ENCODE results near the gene CALM1.
A peak's percentile ranks its signal among the peaks of the same experiment; 100 is the strongest.

CALM1 gene

DNA sequence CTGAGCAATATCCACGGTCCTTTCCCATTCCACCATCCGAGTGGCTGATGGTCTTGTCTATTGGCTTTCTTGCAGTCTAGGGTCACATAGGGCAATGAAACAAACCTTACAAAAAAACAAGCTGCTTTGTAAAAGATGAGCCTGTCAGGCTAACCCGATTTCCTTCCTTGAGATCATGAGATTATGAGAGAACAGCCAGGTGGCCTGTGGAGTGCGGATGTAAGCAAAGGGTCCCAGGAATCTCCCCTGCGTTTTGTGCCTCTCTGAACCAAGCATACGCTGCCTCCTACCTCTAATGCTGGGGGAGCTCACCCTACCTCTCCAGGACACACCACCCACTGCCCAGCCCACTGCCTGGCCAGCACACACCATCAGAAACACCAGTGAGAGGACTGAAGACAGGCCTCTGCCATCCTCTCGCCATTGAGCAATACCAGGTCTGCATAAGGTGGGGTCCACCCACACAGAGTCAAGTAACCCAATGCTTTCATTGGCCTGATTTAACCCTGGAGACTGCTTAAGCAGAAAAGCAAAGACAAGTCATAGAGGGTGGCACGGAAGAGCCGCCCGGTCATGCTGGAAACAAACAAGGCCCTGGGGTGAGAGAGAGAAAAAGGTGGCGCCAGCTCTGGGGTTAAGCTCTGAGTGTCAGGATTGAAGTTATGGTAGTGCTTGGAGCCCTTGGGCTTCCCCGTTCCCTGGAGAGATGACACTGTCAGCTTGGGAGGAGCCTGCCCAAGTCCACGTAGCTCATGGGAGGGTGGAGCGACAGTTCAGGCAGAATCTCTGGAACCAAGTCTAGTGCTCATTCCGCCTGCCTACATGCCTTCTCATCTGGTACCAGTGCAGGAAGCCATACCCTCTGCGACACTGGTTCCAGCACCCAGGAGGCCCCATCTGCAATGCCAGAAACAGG lies 46.6 kb downstream of the CALM1 start:
- DNase-seq (ENCODE audit: low spot score), result no peak

DNA sequence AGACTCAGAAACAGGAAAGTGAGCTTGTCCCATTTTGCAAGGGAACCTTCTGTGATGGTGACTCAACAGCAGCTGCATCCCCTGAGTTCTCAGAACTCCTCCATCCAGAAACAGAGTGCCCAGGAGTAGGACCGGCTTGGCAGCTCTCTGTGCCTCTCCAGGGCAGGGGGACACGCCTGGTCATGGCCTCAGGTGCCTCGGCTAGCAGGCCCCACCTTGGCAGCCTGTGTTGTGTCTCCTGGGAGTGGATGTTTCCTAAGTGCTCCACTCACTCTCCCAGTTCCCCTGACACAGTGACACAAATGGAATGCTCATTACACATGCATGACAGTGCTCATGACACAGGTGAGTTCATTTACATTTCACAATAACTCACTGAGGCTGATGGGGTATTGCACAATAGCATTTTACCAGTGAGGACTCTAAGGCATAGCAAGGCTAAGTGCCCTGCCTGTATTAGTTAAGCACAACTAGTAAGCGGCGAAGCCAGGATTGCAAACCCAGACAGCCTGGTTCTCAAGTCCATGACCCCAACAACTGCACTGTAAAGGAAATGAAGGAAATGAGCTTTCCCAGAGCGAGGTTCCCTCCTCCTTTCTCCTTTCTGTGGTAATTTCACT lies 47.4 kb downstream of the CALM1 start:
- peak; percentile 32 for DNase-seq (ENCODE audit: low spot score)

DNA sequence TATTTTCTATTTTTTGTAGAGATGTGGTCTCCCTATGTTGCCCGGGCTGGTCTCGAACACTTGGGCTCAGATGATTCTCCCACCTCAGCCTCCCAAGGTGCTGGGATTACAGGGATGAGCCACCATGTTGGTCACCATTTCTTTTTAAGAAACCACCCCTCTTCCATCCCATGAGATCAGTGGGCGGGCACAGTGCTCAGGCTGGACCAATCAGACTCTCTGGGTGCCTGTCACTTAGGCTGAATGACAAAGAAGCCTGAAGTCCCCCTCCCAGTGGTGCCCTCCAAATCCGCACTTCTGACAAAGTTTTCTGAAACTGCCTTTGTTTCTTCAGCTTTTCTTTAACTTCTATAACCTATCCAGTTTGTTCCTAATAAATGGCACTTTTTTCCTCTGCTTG lies 48.2 kb downstream of the CALM1 start:
- DNase-seq (ENCODE audit: low spot score), result no peak

DNA sequence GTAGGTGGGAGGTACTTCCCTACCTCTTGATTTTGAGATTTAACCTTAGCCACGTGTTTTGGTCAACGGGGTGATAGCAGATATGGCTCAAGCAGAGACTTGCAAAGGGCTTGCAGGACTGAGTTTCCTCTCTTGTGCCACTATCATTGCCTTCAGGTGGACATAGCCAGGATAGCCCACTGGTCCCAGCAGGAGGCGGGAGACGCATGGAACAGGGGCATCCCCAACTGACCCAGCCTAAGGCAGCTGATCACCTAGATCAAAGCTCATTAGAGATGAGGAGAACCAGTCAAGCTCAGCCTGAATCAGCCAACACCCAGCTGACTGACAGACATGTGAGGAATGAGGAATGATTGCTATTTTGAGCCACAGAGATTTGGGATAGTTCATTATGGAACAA lies 49.6 kb downstream of the CALM1 start:
- no peak for DNase-seq (ENCODE audit: low spot score)

DNA sequence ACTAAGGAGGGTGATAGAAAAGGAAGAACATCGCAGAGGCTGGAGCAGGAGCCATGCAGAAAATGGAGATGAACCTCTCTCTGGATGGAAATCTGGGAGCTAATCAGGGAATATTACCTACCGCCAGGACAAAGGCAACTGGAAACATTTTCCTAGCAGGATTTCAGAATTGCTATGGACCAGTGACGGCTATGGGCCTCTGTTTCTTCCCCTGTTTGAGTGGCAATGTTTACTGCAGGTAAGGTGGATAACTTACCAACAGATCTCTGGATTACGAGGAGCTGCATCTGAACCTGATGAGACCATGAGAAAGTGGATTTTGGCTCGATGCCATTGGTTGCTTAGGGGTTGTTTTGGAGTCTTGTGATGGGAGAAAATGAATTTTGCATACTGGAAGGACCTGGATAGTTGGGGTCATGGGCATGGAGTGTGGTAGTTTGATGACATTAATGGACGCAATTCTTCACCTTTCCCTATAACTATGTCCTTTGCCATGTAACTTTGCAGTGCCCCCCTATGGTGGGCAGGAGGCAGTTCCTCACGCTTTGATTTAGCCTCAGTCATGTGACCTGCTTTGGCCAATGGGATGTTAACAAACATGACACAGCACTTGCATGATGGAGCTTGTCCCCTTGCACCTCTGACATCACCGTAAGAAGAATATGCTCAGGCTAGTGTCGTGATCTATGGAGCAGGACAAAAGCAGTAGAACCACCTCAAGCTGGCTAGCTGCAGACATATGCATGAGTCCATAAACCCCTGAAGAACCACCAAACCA lies 51.1 kb downstream of the CALM1 start:
- DNase-seq (ENCODE audit: low spot score), result no peak

DNA sequence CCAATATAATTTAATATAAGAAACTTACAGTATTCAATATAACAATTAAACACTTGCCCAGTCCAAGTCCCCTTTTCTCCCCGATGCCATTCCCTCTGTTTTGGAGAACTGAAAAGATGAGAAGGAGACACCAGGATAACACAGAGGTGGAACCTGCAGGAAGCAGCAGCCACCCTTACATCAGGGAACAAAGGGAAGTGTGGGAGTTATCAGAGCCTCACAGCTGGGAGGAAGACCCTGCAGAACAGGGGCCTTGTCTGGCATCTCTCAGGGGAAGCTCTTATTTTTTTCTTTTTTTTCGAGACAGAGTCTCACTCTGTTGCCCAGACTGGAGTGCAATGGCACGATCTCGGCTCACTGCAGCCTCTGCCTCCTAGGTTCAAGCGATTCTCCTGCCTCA lies 52.6 kb downstream of the CALM1 start:
- DNase-seq (ENCODE audit: low spot score), result no peak

DNA sequence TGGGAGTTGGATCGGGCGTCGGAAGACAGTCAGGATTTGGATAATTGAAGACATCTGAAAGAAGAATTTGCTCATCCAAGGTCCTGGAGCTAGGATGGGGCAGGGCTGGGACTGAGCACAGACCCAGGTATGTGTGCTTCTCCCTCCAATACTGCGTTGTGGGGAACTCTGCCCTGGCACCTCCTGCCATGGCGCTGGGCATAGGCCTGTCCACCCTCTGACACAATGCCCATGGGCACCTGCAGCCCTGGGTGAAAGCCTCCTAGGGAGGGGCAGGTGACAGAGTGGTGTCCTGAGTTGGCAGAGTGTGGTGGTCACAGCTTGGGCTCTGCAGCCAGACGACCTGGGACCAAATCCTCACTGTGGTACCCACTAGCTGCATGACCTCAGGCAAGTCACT lies 53.3 kb downstream of the CALM1 start:
- no peak for DNase-seq (ENCODE audit: low spot score)

DNA sequence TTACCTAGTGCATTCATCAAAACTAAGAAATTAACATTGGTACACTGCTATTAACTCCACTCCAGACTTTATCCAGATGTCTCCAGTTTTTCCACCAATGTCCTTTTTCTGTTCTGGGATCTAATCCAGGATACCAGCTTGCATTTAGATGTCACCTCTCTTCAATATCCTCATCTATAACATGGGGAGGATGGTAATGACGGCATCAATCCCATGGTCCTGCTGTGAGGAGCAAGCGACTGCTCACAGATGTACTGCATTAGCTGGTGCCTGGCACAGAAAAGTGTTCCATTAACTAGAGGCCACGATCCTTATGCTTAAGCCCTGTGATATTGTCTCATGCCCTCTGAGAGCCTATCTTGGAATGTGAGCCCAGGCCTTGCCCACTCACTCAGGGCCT lies 53.8 kb downstream of the CALM1 start:
- no peak for DNase-seq (ENCODE audit: low spot score)

DNA sequence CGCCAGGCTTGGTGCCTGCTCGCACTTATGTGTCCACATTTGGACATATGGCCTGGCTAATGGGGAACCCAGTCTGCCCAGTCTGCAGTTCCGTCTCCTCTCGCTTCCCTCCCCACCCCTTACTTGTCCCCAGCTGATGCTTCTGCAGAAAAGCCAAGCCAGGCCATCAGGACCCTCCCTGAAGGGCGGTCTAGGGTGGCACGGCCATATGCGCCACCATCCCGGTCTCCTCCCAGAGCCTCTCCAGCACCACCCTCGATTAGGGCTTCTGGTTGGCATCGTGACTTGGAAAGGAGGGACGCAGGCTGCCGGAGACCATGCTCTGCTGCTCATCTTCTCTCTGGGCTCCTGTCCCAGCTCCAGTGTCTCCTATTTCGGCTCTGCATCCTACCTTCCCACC lies 54.6 kb downstream of the CALM1 start:
- DNase-seq (ENCODE audit: low spot score), result no peak

DNA sequence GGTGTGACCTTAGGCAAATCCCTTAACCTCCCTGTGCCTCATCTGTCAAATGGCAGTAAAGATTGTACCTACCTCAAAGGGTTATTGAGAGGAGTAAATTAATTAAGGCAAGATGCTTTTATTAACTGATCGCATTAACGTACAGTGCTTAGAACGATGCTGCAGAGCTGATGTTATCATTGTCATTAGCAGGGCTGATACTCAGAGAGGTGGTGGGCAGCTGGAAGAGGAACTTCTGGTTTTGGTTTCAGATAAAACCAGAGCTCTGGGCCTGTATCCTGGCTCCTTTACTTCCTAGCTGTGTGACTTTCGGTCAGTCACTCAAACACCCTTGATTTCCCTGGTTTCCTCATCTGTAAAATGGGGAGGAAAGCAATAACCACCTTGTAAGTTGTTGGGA lies 55.1 kb downstream of the CALM1 start:
- no peak for DNase-seq (ENCODE audit: low spot score)

DNA sequence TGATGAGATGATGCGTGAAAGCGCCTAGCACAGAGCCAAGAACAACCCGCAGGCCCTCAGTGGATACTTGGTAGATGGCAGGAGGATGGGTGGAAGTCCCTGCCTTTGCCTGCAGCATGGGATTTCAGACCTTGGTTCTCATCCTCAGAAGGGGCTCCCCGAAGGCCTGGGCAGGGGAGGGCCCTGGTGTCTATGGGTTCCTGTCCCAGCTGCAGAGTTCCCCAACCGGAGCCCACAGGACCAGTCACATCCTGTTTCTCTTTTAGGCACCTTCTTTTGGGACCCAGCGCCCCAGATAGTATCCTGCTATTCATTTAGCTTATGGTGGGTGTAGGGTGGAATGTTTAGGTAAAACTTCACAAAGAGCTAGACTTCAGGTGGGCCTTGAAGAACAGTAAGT lies 55.5 kb downstream of the CALM1 start:
- DNase-seq (ENCODE audit: low spot score), result no peak

DNA sequence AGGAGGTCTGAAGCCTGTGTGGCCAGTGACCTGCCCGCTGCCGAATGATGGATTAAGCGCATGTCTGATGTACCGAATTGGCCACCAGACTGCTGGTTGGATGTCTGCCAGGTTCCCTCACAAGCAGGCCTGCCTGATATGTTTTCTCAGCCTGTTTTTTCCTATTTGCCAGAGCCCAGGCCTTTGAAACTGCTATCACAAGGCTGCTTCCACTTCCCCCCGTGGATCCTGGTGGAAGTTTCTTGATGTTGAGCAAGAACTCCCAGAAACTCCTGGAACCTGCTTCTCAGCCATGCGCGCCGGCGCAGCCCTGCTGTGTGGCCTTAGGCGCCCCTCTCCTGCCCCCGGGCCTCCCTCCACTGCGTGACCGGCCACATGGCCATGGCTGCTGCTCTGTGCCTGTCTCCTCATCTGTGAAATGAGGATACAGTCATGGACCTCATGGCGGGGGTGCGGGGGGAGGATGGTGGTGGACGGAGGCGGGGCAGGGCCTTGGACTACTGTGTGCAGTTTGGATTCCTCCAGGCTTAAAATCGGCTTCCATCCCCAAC lies 56.6 kb downstream of the CALM1 start:
- DNase-seq (ENCODE audit: low spot score), result no peak

DNA sequence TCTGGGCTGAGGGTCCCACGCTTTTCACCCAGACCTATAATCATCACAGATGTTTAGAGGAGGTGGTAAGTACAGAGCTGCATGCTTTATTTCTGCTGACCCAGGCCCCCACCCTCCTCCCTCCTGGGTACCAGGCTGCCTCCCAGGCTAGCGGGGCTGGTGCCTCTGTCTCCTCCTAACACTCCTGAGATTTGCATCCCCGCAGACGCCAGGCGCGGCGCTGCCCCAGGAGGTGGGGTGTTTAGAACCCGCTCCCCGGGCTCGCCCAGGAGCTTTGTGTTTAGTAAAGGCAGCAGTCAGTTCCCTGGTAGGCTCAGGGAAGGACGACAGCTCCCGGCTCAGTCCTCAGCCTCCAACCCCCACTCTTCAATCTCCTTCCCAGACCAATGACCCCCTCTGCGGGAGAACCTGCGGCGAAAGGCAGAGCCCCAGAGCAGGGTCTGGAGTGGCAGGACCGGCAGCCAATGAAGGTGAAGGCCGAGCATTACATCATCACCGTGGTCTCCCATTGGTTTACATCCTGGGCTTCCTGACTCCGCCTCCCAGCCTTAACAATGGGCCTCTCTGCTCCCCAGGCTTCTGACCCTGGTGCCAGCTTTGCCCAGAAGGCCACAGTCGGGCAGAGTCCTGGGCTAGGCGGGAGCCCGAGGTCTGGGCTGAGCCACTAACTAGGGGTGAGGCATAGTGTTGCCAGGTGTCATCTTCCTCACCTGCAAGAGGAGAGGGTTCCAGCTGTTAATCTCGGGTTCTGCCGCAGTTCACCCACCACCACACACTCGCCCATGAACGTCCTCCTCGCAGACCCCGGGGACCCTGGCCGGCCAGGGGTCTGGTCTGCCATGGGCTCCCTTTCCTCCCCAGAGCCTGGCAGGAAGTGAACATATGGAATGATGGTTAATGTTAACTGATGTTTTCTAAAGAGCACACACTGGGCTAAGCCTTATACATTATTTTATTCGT lies 57.5 kb downstream of the CALM1 start:
- no peak for DNase-seq (ENCODE audit: low spot score)

DNA sequence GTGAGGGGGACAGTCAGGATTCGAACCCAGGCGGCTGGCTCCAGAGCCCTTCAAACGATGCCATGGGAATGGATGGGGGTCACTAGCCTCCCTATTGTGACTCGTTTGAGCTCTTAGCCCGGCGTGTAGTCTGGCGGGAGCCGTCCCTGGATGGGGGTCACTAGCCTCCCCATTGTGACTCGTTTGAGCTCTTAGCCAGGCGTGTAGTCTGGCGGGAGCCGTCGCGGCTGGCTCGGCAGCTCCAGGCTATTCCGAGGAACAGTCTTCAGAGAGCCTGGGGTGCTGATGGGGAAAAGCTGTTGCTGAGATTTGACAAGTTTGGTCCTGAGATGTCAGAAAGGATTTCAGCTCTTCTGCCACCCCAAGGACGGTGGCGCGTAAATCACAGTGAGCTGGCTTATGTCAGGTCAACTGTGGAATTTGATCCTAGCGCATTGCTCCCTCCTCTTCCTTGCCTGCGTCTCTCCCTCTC lies 58.3 kb downstream of the CALM1 start:
- DNase-seq (ENCODE audit: low spot score), result no peak

DNA sequence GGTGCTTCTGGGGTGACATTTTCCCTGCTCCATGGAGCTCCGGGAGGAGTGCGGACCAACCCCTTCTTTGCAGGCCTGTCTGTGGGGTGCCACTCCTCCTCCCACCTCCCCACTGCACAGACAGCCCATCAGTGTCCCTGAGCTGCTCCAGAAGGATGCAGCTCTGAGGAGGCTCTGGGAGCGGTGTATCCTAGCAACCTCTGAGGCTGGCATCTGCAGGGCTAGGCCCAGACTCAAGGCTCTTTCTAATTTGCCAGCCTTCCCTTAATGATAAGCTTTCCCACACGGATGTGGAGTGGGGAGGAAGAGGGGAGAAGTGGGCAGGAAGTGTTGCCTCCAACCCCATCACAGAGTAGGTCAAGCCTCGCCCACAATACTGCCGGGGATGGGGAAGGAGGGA lies 59.7 kb downstream of the CALM1 start:
- no peak for DNase-seq (ENCODE audit: low spot score)

DNA sequence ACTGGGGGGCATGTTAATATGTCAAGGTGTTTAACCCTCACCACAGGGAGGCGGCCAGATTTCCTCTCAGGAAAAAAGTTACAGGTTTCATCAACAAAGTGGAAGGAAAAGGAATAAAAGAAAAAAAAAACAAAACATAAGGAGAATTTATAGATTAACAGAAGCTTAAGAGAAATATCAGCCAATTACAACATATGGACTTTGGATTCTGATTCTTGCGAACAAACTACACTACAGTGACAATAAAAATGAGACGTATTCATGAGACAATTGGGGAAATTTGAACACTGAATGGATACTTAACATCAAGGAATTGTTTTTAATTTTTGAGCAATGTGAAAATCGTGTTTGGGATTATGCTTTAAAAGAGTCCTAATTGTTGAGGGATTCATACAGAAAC lies 60.4 kb downstream of the CALM1 start:
- DNase-seq (ENCODE audit: low spot score), result no peak

Data from HuH-7 (cell line).